ENCODE data around the gene TCIRG1.

Gene TCIRG1

GRCh38 chr11:68099057-68099456, 60.2 kb downstream of the TCIRG1 start:
- no peak for DNase-seq

DNA sequence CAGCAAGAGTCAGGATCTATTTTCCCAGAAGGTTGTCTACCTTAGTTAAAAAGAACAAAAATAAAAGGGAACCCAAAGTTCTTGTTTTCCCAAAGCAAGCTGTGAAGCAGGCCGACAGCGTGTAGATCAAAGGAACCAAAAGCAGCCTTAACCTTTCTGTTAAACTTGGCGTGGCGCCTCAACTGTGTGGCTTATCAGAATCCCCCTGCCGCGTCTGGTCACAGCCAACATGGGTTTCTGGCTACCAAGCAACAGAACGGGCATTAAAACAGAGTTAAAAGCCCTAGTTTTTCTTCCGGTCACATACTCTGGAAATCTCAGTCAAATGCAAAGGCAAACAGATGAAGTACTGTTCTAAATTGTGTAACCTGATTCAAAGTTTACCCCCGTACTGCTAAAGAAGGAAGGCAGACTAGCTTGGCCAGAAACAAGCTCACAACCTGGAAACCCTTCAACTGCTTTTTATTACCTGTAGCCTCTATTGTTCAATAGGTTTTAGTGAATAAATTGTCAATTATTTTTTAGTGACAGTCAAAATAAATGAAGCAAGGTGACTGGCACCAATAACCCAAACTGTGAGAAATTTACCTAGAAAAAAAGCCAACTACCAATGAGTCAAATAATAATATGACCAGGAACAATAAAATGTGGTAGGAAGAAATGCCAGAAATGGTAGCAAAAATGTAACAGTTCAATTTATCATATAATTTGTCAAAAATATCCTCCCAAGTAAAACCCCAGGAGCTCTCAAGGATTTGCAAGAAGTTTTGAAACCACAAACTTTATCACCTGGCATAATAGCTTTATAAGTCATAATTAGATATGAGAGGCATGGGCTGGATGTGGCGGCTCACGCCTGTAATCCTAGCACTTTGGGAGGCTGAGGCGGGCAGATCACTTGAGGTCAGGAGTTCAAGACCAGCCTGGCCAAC, 60.9 kb downstream of the TCIRG1 start:
- DNase-seq: peak in 2 of 4 experiments; percentile 7 to 30
